ENCODE results near the gene ATG7.
A peak's percentile ranks its signal among the peaks of the same experiment; 100 is the strongest.

Gene ATG7

GRCh38 chr3:11530153-11530721 lies 258.0 kb downstream of the ATG7 start:
- peak; percentile 68 for FAIRE-seq
- DNase-seq (ENCODE audit: insufficient read length, low spot score) = peak; percentile 56

GRCh38 chr3:11532931-11533391 lies 260.8 kb downstream of the ATG7 start:
- DNase-seq (ENCODE audit: insufficient read length, low spot score) = no peak
- no peak for FAIRE-seq

- FAIRE-seq (no peak), DNase-seq (ENCODE audit: insufficient read length, low spot score) (no peak)
Measured at GRCh38 chr3:11534011-11534792, 262.0 kb downstream of the ATG7 start.

GRCh38 chr3:11534793-11535101 lies 262.6 kb downstream of the ATG7 start:
- no peak for DNase-seq (ENCODE audit: insufficient read length, low spot score)
- FAIRE-seq = no peak

GRCh38 chr3:11535243-11535960 lies 263.2 kb downstream of the ATG7 start:
- no peak for DNase-seq (ENCODE audit: insufficient read length, low spot score)
- FAIRE-seq = no peak

- DNase-seq (ENCODE audit: insufficient read length, low spot score) (no peak), FAIRE-seq (no peak)
Measured at GRCh38 chr3:11536132-11536935, 264.1 kb downstream of the ATG7 start.

GRCh38 chr3:11536936-11537612 lies 264.9 kb downstream of the ATG7 start:
- FAIRE-seq = no peak
- no peak for DNase-seq (ENCODE audit: insufficient read length, low spot score)

GRCh38 chr3:11538581-11538980 lies 266.4 kb downstream of the ATG7 start:
- FAIRE-seq (no peak), DNase-seq (ENCODE audit: insufficient read length, low spot score) (no peak)

- DNase-seq (ENCODE audit: insufficient read length, low spot score) = no peak
- no peak for FAIRE-seq
Measured at GRCh38 chr3:11539218-11539617, 267.0 kb downstream of the ATG7 start.

GRCh38 chr3:11539677-11540076 lies 267.5 kb downstream of the ATG7 start:
- FAIRE-seq = no peak
- DNase-seq (ENCODE audit: insufficient read length, low spot score) = no peak

GRCh38 chr3:11541321-11542303 lies 269.4 kb downstream of the ATG7 start:
- no peak for DNase-seq (ENCODE audit: insufficient read length, low spot score)
- no peak for FAIRE-seq

GRCh38 chr3:11542551-11542950 lies 270.4 kb downstream of the ATG7 start:
- no peak for DNase-seq (ENCODE audit: insufficient read length, low spot score)
- FAIRE-seq = no peak

GRCh38 chr3:11543141-11543947 lies 271.1 kb downstream of the ATG7 start:
- no peak for FAIRE-seq
- DNase-seq (ENCODE audit: insufficient read length, low spot score) = no peak

- FAIRE-seq = peak; percentile 13
- no peak for DNase-seq (ENCODE audit: insufficient read length, low spot score)
Measured at GRCh38 chr3:11543948-11544387, 271.8 kb downstream of the ATG7 start.

GRCh38 chr3:11544412-11545181 lies 272.4 kb downstream of the ATG7 start:
- DNase-seq (ENCODE audit: insufficient read length, low spot score) (no peak), FAIRE-seq (no peak)

GRCh38 chr3:11545186-11545851 lies 273.1 kb downstream of the ATG7 start:
- FAIRE-seq = no peak
- DNase-seq (ENCODE audit: insufficient read length, low spot score) = no peak

GRCh38 chr3:11546657-11547302 lies 274.6 kb downstream of the ATG7 start:
- FAIRE-seq = no peak
- DNase-seq (ENCODE audit: insufficient read length, low spot score) = no peak
